ENCODE results near the gene HERPUD2.

DNA sequence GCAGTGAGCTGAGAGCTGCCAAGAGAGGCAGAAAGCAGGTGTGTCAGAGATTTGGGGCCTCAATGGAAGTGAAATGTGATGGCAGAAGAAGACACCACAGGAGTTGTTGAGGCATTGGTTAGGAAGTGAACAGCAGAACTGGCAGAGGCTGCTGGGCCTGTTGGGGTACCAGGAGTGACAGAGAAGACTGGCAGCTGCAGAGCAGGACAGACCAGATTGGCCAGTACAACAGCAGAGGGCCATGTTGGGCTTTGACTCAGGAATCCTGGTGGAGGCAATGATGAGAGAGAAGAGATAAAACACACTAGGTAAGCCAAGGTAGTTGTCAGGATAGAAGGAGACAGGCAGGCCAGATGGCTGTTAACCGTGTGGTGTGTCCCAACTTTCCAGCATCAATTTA is 19.9 kb upstream of the HERPUD2 start:
- TF ChIP-seq, protein P1, sequence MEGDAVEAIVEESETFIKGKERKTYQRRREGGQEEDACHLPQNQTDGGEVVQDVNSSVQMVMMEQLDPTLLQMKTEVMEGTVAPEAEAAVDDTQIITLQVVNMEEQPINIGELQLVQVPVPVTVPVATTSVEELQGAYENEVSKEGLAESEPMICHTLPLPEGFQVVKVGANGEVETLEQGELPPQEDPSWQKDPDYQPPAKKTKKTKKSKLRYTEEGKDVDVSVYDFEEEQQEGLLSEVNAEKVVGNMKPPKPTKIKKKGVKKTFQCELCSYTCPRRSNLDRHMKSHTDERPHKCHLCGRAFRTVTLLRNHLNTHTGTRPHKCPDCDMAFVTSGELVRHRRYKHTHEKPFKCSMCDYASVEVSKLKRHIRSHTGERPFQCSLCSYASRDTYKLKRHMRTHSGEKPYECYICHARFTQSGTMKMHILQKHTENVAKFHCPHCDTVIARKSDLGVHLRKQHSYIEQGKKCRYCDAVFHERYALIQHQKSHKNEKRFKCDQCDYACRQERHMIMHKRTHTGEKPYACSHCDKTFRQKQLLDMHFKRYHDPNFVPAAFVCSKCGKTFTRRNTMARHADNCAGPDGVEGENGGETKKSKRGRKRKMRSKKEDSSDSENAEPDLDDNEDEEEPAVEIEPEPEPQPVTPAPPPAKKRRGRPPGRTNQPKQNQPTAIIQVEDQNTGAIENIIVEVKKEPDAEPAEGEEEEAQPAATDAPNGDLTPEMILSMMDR (IDR thresholded peaks at IDR 0.05; ENCODE audit: low read depth, low read length): peak; percentile 44
- no peak for TF ChIP-seq EZH2phosphoT487 (IDR thresholded peaks at IDR 0.05; ENCODE audit: low read depth)

Data from OCI-LY3 (cell line).